HG03196 (cell line): ENCODE results near the gene INTS14.
"Not testable (repeated sequence)": the region's sequence is repeated elsewhere in the genome, so short reads cannot be mapped to it uniquely, and the experiment has no call there.

Source experiments
- ATAC-seq: cut with Tn5 transposase; IDR thresholded peaks from one replicate; pipeline ENCODE4 v1.9.1; 2021; ENCODE audit not compliant: unreplicated experiment

INTS14 gene

GRCh38 chr15:65631503-65631902 lies 20.6 kb upstream of the INTS14 start:
- ATAC-seq = no peak

DNA sequence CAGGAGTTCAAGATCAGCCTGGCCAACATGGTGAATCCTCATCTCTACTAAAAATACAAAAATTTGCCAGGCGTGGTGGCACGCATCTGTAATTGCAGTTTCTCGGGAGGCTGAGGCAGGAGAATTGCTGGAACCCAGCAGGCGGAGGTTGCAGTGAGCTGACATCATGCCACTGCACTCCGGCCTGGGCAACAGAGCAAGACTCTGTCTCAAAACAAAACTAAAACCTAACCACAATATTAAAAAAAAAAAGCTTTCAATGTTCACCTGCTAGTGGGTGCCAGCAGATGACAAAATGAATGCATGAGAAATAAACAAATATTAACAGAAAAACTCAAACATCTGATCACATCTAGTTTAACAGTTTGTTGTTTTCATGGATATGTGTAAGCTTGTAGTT lies 19.8 kb upstream of the INTS14 start:
- no peak for ATAC-seq

GRCh38 chr15:65629548-65629947 lies 18.6 kb upstream of the INTS14 start:
- no peak for ATAC-seq

DNA sequence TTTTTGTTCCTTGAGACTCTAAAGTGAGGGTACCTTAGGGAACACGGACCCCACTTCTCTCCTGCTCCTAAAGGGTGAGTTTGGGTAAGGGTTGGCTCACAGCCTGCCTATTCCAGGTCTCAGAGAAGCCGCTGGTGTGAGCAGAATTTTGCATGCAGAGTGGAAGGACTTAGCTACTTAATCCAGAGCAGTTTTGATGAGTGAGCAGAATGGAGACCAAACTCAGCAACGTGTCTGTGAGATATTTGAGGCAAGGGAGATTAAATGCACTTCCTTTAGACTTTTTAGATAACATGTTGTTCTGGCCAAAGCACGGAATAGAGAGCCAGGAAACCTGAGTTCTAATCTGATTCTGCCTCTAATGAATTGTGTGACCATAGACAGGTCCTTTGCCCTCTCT lies 15.9 kb upstream of the INTS14 start:
- no peak for ATAC-seq

DNA sequence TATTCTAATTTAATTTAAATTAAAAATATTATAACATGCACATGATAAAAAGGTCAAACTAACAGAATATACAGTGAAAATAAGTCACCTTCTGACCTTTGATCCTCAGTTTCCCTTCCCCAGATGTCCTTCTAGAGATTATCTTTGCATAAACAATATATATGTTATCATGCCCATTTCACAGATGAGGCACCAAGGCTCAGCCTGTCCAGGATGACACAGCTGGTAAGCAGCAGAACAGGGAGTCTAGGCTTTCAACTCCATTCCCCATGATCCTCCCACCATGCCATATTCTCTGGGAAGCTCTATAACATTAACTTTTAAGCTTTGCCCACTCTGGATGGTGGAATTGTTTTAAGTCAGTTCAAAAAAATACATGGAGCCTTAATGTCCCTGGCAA lies 12.2 kb upstream of the INTS14 start:
- ATAC-seq = no peak

GRCh38 chr15:65621638-65622037 lies 10.7 kb upstream of the INTS14 start, which contains the start of gene SLC24A1:
Gene SLC24A1, plus strand, starts transcription at chr15:65621938. Its CDS starts 2,143 bp downstream, at chr15:65624081.
- no peak for ATAC-seq

DNA sequence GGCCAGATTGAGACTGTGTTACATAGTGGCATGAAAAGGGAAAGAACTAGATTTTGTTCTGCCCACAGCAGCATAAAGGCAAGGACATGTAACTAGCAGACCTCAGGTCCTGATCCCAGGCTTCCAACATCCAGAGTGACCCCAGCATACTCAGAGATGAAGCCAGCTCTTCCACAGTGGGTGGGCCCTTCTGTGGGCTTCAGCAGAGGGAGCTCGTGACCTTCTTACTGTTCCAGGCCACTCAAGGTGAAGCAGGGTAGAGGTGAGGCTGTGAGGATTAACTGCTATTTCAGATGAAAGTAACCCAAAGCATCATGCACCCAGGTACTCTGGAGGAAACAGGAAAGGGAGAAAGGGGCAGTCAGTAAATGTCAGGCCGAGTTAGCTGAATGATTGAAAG lies 9.9 kb upstream of the INTS14 start:
- ATAC-seq = no peak

DNA sequence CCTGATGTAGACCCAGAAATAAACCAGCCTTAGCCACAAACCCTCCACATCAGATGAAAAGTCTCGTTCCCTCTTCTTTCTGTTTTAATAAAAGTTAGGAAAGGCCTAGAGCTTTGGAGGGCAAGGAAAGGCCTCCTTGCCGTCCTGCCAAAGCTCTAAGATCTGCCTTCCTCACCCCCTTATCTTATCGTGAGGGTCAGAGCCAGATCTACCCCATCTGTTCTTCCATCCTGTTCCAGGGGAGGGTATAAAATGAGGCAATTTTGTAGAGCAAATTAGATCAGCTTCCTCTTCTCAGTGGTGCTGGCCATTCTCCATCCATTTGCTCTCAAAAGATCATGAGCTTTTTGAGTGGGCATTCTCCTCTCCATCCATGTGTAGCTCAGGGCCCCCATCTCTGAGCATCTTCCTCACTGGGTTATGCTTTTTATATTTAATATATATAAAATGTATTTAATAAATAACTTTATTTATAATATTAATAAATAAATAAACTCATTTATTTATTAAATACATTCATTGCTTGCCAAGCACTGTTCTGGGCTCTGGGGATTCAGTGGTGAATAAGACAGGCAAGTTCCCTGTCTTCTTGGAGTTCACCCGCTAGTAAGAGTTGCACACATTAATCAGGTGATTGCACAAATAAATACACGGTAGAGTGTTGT lies 8.8 kb upstream of the INTS14 start:
- ATAC-seq = no peak

- ATAC-seq = no peak
These were observed 7.7 kb upstream of the INTS14 start for GRCh38 chr15:65618560-65619109.

DNA sequence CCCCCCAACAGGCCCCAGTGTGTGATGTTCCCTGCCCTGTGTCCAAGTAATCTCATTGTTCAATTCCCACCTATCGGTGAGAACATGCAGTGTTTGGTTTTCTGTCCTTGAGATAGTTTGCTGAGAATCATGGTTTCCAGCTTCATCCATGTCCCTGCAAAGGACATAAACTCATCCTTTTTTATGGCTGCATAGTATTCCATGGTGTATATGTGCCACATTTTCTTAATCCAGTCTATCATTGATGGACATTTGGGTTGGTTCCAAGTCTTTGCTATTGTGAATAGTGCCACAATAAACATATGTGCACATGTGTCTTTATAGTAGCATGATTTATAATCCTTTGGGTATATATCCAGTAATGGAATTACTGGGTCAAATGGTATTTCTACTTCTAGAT lies 5.0 kb upstream of the INTS14 start:
- ATAC-seq = not testable (repeated sequence)

DNA sequence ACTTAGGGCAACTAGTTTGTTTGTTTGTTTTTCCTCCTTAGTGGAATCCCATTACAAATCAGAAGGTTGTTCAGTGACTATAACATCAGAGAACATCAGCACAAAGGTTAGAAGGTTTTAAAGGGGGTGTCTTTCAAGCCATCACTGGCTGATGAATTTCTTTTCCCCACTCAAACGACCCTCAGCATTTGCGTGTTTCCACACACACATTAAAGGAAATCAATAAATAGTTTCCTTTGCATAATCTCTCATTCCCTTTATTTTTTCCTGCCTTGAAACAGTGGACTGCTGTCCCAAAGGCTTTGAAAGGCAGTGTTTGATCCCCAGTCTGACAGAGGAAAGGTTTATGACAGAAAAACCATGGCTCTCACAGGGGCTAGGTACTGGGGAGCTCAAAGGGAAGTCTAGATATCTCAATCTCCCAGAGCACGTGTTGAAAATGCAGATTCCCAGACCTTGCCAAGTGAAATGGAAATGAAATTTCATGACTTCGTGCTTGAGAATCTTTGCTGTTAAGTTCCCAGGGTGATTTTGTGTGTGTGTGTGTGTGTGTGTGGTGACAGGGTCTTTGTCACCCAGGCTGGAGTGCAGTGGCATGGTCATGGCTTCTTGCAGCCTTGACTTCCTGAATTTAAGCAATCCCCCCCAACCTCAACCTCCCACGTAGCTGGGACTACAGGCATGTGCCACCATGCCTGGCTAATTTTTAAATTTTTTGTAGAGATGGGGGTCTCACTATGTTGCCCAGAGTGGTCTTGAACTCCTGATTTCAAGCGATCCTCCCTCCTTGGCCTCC lies 2.2 kb upstream of the INTS14 start:
- ATAC-seq = no peak

DNA sequence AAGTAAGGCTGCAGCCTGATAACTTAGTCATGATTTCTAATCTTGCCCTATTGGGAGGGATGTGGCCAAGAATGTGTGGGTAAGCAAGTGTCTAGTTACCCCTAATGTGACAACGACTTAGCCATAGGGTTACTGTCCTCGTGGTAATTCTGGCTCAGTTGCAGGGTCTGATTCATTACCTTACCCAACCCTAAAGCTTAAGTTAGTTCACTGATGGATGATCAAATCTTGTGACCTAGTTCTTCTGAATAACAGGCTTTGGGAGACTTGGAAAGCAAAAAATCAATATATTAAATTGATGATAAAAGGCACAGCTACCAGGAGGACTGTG lies 1.6 kb upstream of the INTS14 start:
- no peak for ATAC-seq

DNA sequence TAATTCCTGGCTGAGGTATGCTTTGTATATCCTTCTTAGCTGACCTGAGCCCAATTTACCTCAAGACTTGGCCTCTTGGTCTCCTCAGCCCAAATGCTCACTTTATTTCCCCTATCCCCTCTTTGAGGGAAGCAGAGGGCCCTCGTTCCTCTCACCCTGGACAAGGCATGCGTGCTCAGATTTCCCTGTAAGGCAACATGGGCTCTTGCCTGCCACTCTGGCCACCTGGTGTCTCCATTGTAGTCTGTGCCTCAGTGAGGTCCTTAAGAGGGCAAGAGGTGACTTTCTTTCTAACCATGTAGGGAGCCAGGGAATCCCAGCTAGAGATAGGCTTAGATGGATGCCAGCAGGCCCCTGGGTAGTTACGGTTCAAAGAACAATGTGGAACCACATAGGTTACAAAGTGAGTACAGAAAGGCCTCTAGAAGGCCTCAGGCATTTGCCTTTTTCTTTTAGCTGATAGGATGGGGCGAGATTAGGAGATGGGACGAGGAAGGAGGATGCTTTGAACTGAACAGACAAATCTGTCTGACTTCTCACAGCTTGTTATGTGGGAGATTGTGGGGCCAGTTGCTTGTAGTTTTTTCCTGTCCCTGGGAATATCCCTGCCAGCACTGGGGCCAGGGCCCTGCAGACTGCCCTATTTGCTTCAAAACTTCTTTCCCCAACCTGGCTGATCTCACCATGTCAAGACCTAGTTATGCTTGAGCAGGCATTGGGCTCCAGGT lies 1.1 kb upstream of the INTS14 start:
- ATAC-seq = no peak

GRCh38 chr15:65603559-65603958 lies 7.4 kb downstream of the INTS14 start:
- ATAC-seq = no peak

- no peak for ATAC-seq
These were observed 7.8 kb downstream of the INTS14 start for GRCh38 chr15:65603134-65603533.

GRCh38 chr15:65599677-65600076 lies 11.3 kb downstream of the INTS14 start:
- no peak for ATAC-seq

- no peak for ATAC-seq
These were observed 12.5 kb downstream of the INTS14 start for GRCh38 chr15:65598468-65598867.

- no peak for ATAC-seq
These were observed 15.0 kb downstream of the INTS14 start for GRCh38 chr15:65595960-65596359.

DNA sequence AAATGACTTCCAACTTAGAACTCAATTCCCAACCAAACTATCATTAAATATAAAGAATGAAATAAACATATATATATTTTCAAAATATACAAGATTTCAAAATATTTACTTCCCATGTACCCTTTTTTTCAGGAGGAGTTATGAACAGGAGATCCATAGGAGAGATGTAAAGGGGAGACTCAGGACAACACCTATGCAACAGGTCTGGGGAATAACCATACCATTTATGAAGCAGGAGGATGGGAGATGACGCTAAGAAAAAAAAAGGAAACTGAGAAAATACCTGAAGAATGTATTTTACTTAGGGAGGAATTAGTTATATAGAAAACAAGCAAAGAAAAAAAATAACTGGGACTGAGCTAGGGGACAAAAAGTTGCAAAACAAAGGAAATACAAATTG lies 23.8 kb downstream of the INTS14 start:
- no peak for ATAC-seq

- ATAC-seq = no peak
These were observed 26.7 kb downstream of the INTS14 start for GRCh38 chr15:65584241-65584640.

DNA sequence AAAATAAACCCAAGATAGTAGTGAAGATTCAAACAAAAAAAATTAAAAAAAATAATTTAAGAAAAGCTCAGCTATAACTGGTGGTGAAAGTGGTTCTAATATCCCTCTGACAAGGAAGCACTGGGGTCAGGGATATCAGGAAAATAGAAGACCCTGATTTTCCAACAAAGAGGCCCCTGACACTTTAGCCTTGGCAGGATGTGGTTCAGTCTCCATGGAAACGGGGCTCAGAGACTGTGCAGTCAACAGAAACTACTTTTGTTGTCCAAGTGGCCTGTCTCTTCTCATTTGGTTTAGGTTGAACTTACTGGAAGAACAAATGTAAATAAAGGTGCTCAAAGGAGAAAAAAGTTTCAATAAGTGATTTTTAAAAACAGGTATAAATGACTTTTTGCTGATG lies 27.2 kb downstream of the INTS14 start:
- ATAC-seq = no peak

DNA sequence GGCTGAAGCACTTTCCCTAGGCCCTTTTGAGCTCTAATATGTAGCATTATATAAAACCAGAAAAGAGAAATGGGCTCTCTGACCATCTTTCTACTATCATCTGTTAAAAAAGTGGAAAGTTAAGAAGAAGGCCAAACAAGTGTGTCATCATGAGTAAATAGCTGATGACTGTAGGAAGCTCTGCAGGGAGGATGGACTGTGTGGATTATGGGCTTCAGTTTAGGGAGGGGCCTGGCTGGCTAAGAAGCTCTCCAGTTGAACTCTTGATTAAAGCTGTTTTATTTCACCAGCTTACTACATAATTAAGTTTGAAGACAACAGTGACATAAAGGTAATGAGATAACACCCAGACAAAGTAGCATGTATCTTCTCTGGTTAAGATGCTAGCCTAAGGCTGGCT lies 30.6 kb downstream of the INTS14 start:
- ATAC-seq = no peak
